ENCODE measurements around the gene PTPN2.

Gene PTPN2

GRCh38 chr18:12767580-12768155, 116.4 kb downstream of the PTPN2 start:
- H3K14ac ChIP-seq (ENCODE audit: low read length): no peak overlapping the region
- peaks cover 0 to 3% of the 10 kb centered on the region in 2 donors for H3K4me1 ChIP-seq (ENCODE audit: control insufficient read depth in 2 of 2, insufficient read depth in 1 of 2, low read depth in 1 of 2, low read length in 2 of 2)
- no peak overlapping the region for H3K27ac ChIP-seq (replicated peaks; ENCODE audit: low read length)
- H2BK120ac ChIP-seq (ENCODE audit: low read depth, low read length): no peak overlapping the region
- no peaks in the 10 kb centered on the region for H3K79me1 ChIP-seq (ENCODE audit: low read depth, low read length)
- H4K91ac ChIP-seq (ENCODE audit: low read depth, low read length, poor library complexity): no peak overlapping the region
- H3K4me3 ChIP-seq (ENCODE audit: low read length in 2 of 2): no peak overlapping the region
- no peaks in the 10 kb centered on the region for H3K9me3 ChIP-seq (replicated peaks in 1 of 2; ENCODE audit: control insufficient read depth in 2 of 2, insufficient read depth in 1 of 2, low read depth in 1 of 2, low read length in 2 of 2)
- H3K23ac ChIP-seq (ENCODE audit: low read depth, low read length, poor library complexity): no peak overlapping the region
- no peaks in the 10 kb centered on the region for H3K36me3 ChIP-seq (replicated peaks in 1 of 2; ENCODE audit: control insufficient read depth in 2 of 2, insufficient read depth in 2 of 2, low read length in 2 of 2)
- no peak for DNase-seq (ENCODE audit: low spot score)
- no peaks in the 10 kb centered on the region for H3K27me3 ChIP-seq (ENCODE audit: control insufficient read depth in 3 of 3, insufficient read depth in 3 of 3, low read depth in 1 of 3, low read length in 3 of 3)
- no peak overlapping the region for H4K8ac ChIP-seq (ENCODE audit: low read depth, low read length)
- no peak overlapping the region for H3K4ac ChIP-seq (ENCODE audit: low read length)
- H2AFZ ChIP-seq (ENCODE audit: low read length): no peak overlapping the region
- no peak overlapping the region for H2AK5ac ChIP-seq (ENCODE audit: low read depth, low read length)
- H3K9ac ChIP-seq (ENCODE audit: low read depth, low read length, poor library complexity): no peak overlapping the region
- no peak overlapping the region for H3K18ac ChIP-seq (ENCODE audit: low read length)
- no peak overlapping the region for H2BK5ac ChIP-seq (ENCODE audit: low read length)
- H3K4me2 ChIP-seq (ENCODE audit: insufficient read depth, low read length, poor library complexity, severe bottlenecking): no peak overlapping the region
- no peak overlapping the region for H2BK15ac ChIP-seq (ENCODE audit: low read length)
- no peak overlapping the region for H2BK12ac ChIP-seq (ENCODE audit: low read length)
- no CpG with 5 or more reads among the region's 9 CpGs for WGBS, 2 donors (ENCODE audit: extremely low coverage in 2 of 2, insufficient read length in 2 of 2, insufficient replicate concordance in 1 of 2)

DNA sequence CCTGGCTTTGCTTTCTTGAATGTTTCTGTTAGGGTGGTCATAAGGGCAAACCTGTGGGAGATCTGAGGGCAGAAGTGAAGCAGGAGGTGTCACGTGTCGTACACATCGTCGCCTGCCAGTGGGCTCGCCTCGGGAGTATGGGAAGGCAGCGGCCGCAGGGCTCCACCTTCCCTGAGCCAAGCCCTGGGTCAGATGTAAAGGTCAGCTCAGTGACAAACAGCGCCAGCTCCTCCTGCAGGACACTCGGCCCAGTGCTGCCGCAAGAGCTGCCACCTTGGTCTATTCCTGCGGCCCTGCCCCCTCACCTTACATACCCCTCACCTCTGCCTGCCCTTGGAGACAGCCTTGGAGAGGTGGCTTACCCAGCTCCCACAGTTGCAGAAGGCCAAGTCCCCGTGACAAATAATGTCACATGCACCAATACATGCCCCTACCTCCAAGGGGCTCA, 117.0 kb downstream of the PTPN2 start:
- peak; percentile 20 for DNase-seq (ENCODE audit: low spot score)
- Histone ChIP-seq H3K23ac (ENCODE audit: low read depth, low read length, poor library complexity) (peak overlapping the region; percentile 56), H4K8ac (ENCODE audit: low read depth, low read length) (no peak overlapping the region), H3K36me3 (replicated peaks in 1 of 2; ENCODE audit: control insufficient read depth in 2 of 2, insufficient read depth in 2 of 2, low read length in 2 of 2) (no peaks in the 10 kb centered on the region), H3K27ac (replicated peaks; ENCODE audit: low read length) (no peak overlapping the region), H3K4me1 (ENCODE audit: control insufficient read depth in 2 of 2, insufficient read depth in 1 of 2, low read depth in 1 of 2, low read length in 2 of 2) (peaks cover 0 to 3% of the 10 kb centered on the region in 2 donors), H3K14ac (ENCODE audit: low read length) (no peak overlapping the region), H3K27me3 (ENCODE audit: control insufficient read depth in 3 of 3, insufficient read depth in 3 of 3, low read depth in 1 of 3, low read length in 3 of 3) (no peaks in the 10 kb centered on the region), H2BK12ac (ENCODE audit: low read length) (no peak overlapping the region), H3K4me3 (ENCODE audit: low read length in 2 of 2) (peak overlapping the region in 1 of 2 donors; percentile 14), H2BK15ac (ENCODE audit: low read length) (no peak overlapping the region), H3K18ac (ENCODE audit: low read length) (no peak overlapping the region), H3K4ac (ENCODE audit: low read length) (no peak overlapping the region), H3K4me2 (ENCODE audit: insufficient read depth, low read length, poor library complexity, severe bottlenecking) (no peak overlapping the region), H2BK120ac (ENCODE audit: low read depth, low read length) (no peak overlapping the region), H3K9me3 (replicated peaks in 1 of 2; ENCODE audit: control insufficient read depth in 2 of 2, insufficient read depth in 1 of 2, low read depth in 1 of 2, low read length in 2 of 2) (no peaks in the 10 kb centered on the region), H3K9ac (ENCODE audit: low read depth, low read length, poor library complexity) (no peak overlapping the region), H2AFZ (ENCODE audit: low read length) (peak overlapping the region; percentile 85), H2BK5ac (ENCODE audit: low read length) (no peak overlapping the region), H4K91ac (ENCODE audit: low read depth, low read length, poor library complexity) (no peak overlapping the region), H3K79me1 (ENCODE audit: low read depth, low read length) (no peaks in the 10 kb centered on the region), H2AK5ac (ENCODE audit: low read depth, low read length) (no peak overlapping the region)
- no CpG with 5 or more reads among the region's 13 CpGs for WGBS, 2 donors (ENCODE audit: extremely low coverage in 2 of 2, insufficient read length in 2 of 2, insufficient replicate concordance in 1 of 2)

DNA sequence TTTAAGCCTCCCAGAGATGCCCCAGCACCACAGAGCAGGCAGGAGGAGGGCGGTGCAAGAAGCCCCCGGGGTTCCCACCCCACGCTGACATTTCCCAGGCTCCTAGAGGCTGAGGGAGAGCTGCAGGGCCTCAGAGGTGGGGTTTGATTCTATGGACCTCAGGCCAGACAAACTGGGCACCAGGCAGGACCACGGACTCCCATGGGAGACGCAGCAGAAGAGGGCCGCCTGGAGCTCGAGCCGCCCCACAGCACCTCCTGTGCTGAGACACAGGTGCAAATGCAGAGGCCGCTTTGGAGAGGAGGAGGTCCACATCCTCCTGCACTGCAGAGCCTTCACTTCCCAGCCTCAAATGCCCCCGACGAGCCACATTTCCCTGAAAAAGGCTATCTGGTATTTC, 118.5 kb downstream of the PTPN2 start:
- no peaks in the 10 kb centered on the region for H3K36me3 ChIP-seq (replicated peaks in 1 of 2; ENCODE audit: control insufficient read depth in 2 of 2, insufficient read depth in 2 of 2, low read length in 2 of 2)
- H2BK12ac ChIP-seq (ENCODE audit: low read length): no peak overlapping the region
- H3K23ac ChIP-seq (ENCODE audit: low read depth, low read length, poor library complexity): no peak overlapping the region
- no peaks in the 10 kb centered on the region for H3K9me3 ChIP-seq (replicated peaks in 1 of 2; ENCODE audit: control insufficient read depth in 2 of 2, insufficient read depth in 1 of 2, low read depth in 1 of 2, low read length in 2 of 2)
- H3K4me1 ChIP-seq (ENCODE audit: control insufficient read depth in 2 of 2, insufficient read depth in 1 of 2, low read depth in 1 of 2, low read length in 2 of 2): peaks cover 3 to 6% of the 10 kb centered on the region in 2 donors
- H2BK5ac ChIP-seq (ENCODE audit: low read length): no peak overlapping the region
- H3K27me3 ChIP-seq (ENCODE audit: control insufficient read depth in 3 of 3, insufficient read depth in 3 of 3, low read depth in 1 of 3, low read length in 3 of 3): no peaks in the 10 kb centered on the region
- H4K8ac ChIP-seq (ENCODE audit: low read depth, low read length): no peak overlapping the region
- no peak overlapping the region for H3K18ac ChIP-seq (ENCODE audit: low read length)
- H2BK120ac ChIP-seq (ENCODE audit: low read depth, low read length): no peak overlapping the region
- H4K91ac ChIP-seq (ENCODE audit: low read depth, low read length, poor library complexity): no peak overlapping the region
- H3K4ac ChIP-seq (ENCODE audit: low read length): no peak overlapping the region
- no peak overlapping the region for H2BK15ac ChIP-seq (ENCODE audit: low read length)
- H3K4me3 ChIP-seq (ENCODE audit: low read length in 2 of 2): no peak overlapping the region
- no peak overlapping the region for H2AFZ ChIP-seq (ENCODE audit: low read length)
- H3K4me2 ChIP-seq (ENCODE audit: insufficient read depth, low read length, poor library complexity, severe bottlenecking): no peak overlapping the region
- H3K9ac ChIP-seq (ENCODE audit: low read depth, low read length, poor library complexity): no peak overlapping the region
- no peak overlapping the region for H3K14ac ChIP-seq (ENCODE audit: low read length)
- no peak overlapping the region for H3K27ac ChIP-seq (replicated peaks; ENCODE audit: low read length)
- WGBS, 2 donors (ENCODE audit: extremely low coverage in 2 of 2, insufficient read length in 2 of 2, insufficient replicate concordance in 1 of 2): no CpG with 5 or more reads among the region's 11 CpGs
- H3K79me1 ChIP-seq (ENCODE audit: low read depth, low read length): no peaks in the 10 kb centered on the region
- no peak overlapping the region for H2AK5ac ChIP-seq (ENCODE audit: low read depth, low read length)
- DNase-seq (ENCODE audit: low spot score): no peak

GRCh38 chr18:12765126-12765525, 118.9 kb downstream of the PTPN2 start:
- H2BK15ac ChIP-seq (ENCODE audit: low read length): no peak overlapping the region
- no peak overlapping the region for H3K4ac ChIP-seq (ENCODE audit: low read length)
- H3K27me3 ChIP-seq (ENCODE audit: control insufficient read depth in 3 of 3, insufficient read depth in 3 of 3, low read depth in 1 of 3, low read length in 3 of 3): no peaks in the 10 kb centered on the region
- no peak overlapping the region for H3K18ac ChIP-seq (ENCODE audit: low read length)
- H3K27ac ChIP-seq (replicated peaks; ENCODE audit: low read length): no peak overlapping the region
- peaks cover 3 to 6% of the 10 kb centered on the region in 2 donors for H3K4me1 ChIP-seq (ENCODE audit: control insufficient read depth in 2 of 2, insufficient read depth in 1 of 2, low read depth in 1 of 2, low read length in 2 of 2)
- no peak overlapping the region for H4K8ac ChIP-seq (ENCODE audit: low read depth, low read length)
- no CpG with 5 or more reads among the region's 8 CpGs for WGBS, 2 donors (ENCODE audit: extremely low coverage in 2 of 2, insufficient read length in 2 of 2, insufficient replicate concordance in 1 of 2)
- H2BK5ac ChIP-seq (ENCODE audit: low read length): no peak overlapping the region
- no peak for DNase-seq (ENCODE audit: low spot score)
- no peaks in the 10 kb centered on the region for H3K9me3 ChIP-seq (replicated peaks in 1 of 2; ENCODE audit: control insufficient read depth in 2 of 2, insufficient read depth in 1 of 2, low read depth in 1 of 2, low read length in 2 of 2)
- H2AFZ ChIP-seq (ENCODE audit: low read length): no peak overlapping the region
- H3K14ac ChIP-seq (ENCODE audit: low read length): no peak overlapping the region
- H3K4me2 ChIP-seq (ENCODE audit: insufficient read depth, low read length, poor library complexity, severe bottlenecking): no peak overlapping the region
- H3K79me1 ChIP-seq (ENCODE audit: low read depth, low read length): no peaks in the 10 kb centered on the region
- no peak overlapping the region for H2BK12ac ChIP-seq (ENCODE audit: low read length)
- H2AK5ac ChIP-seq (ENCODE audit: low read depth, low read length): no peak overlapping the region
- H2BK120ac ChIP-seq (ENCODE audit: low read depth, low read length): no peak overlapping the region
- H4K91ac ChIP-seq (ENCODE audit: low read depth, low read length, poor library complexity): no peak overlapping the region
- H3K9ac ChIP-seq (ENCODE audit: low read depth, low read length, poor library complexity): no peak overlapping the region
- H3K36me3 ChIP-seq (replicated peaks in 1 of 2; ENCODE audit: control insufficient read depth in 2 of 2, insufficient read depth in 2 of 2, low read length in 2 of 2): no peaks in the 10 kb centered on the region
- H3K23ac ChIP-seq (ENCODE audit: low read depth, low read length, poor library complexity): no peak overlapping the region
- no peak overlapping the region for H3K4me3 ChIP-seq (ENCODE audit: low read length in 2 of 2)
